Central memory CD8-positive, alpha-beta T cell (primary cell): ENCODE results near the gene KCTD3.

Source experiments
- ATAC-seq: fragments of 150-1000 bp; cut with Tn5 transposase; replicated peaks from 2 replicates; pipeline ENCODE4 v1.10.0; 2022; ENCODE audit warnings: mild to moderate bottlenecking, moderate FRiP score, moderate number of reproducible peaks; ENCODE audit not compliant: poor library complexity, severe bottlenecking; ENCODE audit errors: extremely low read depth
- DNase-seq, 2 donors: peaks; one replicate each; pipeline ENCODE4 v3.0.0; 2021; ENCODE audit warnings: low spot score in 2 of 2
- H3K27ac Mint-ChIP-seq: one replicate; pipeline ENCODE4 v1.8.0; 2022; ENCODE audit warnings: low read depth, mild to moderate bottlenecking, moderate library complexity, mixed read lengths
- H3K27me3 Mint-ChIP-seq: one replicate; pipeline ENCODE4 v1.8.0; 2022; ENCODE audit warnings: mixed read lengths
- H3K36me3 Mint-ChIP-seq: one replicate; pipeline ENCODE4 v1.8.0; 2022; ENCODE audit warnings: mild to moderate bottlenecking, moderate library complexity, mixed read lengths; ENCODE audit not compliant: insufficient read depth
- H3K4me1 Mint-ChIP-seq: one replicate; pipeline ENCODE4 v1.8.0; 2022; ENCODE audit warnings: mixed read lengths
- H3K4me3 Mint-ChIP-seq: one replicate; pipeline ENCODE4 v1.8.0; 2022; ENCODE audit warnings: mild to moderate bottlenecking, moderate library complexity, mixed read lengths
- H3K9me3 Mint-ChIP-seq: one replicate; pipeline ENCODE4 v1.8.0; 2022; ENCODE audit warnings: mixed read lengths

The KCTD3 gene

GRCh38 chr1:215566556-215567490, at the start of gene KCTD3:
KCTD3 (plus strand) TSS chr1:215567304; CDS start chr1:215567686, 382 bp downstream.
- H3K27me3 Mint-ChIP-seq: peaks cover 19% of the 10 kb centered on the region
- H3K4me3 Mint-ChIP-seq: peak within 1 kb of the TSS; percentile 84
- ATAC-seq (peak; percentile 22), DNase-seq (no peak)
- peak within 1 kb of the TSS; percentile 61 for H3K27ac Mint-ChIP-seq
- H3K4me1 Mint-ChIP-seq: peaks cover 22% of the 10 kb centered on the region
- H3K9me3 Mint-ChIP-seq: peaks cover under 1% of the 10 kb centered on the region
- no peaks in the 10 kb centered on the region for H3K36me3 Mint-ChIP-seq

DNA sequence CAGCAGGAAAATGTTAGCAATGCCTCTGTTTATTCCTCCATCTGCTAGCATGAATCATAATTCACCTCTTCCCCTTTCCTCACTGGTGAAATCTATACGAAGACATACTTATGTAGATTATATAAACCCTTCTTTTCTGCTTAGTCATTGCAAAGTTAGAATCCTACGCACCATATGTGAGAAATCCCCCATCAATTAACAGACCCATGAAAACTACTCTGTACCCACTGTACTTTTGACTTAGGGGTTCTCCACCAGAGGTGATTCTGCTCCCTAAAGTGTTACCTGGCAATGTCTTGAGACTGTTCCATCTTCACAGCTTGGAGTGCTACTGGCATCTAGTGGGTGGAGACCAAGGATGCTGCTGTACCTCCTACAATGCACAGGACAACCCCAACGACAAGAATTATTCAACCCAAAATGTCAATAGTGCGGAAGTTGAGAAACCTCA, 49.6 kb upstream of the KCTD3 start:
- DNase-seq (no peak), ATAC-seq (no peak)
- Mint-ChIP-seq H3K4me1 (no peaks in the 10 kb centered on the region), H3K36me3 (no peaks in the 10 kb centered on the region), H3K27ac (no peak overlapping the region), H3K27me3 (no peaks in the 10 kb centered on the region), H3K9me3 (no peaks in the 10 kb centered on the region), H3K4me3 (no peak overlapping the region)

DNA sequence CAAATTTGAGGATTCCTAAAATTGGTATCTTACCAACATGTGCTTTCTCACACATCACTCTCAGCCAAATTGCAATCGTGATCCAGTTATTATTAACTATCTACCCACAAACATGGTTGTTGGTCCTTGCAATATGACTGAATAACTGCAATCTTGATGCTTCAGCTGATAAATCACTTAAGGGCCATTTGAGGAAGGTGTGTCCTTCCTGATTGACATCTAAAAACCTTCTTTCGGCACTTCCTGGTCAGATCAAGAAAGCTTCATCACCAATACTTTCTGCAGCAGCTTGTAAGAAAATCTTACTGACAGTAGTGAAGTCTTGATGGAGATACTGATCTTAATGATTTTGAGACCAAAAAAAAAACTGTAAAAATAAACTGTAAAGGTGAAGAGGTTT, 48.5 kb upstream of the KCTD3 start:
- Mint-ChIP-seq H3K9me3 (no peaks in the 10 kb centered on the region), H3K27ac (no peak overlapping the region), H3K27me3 (no peaks in the 10 kb centered on the region), H3K4me1 (no peaks in the 10 kb centered on the region), H3K36me3 (no peaks in the 10 kb centered on the region), H3K4me3 (no peak overlapping the region)
- ATAC-seq: no peak
- no peak for DNase-seq

DNA sequence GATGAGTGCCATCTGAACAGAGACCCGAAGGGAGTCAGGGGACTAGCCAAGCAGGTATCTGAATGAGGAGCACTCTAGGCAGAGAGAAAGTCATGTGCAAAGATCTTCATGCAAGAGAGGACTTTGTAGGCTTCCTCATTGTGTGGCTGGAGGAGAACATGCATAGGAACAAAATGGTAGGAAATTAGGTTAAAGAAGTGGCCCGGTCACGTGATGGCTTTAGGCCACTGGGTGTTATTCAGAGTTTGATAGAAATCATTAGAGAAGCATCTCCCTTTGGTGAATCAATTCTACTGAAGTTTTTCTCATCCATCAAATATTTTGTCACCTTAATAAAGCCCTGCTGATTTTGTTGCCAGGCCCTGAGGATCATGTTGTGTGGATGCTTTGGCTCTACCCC, 45.8 kb upstream of the KCTD3 start:
- H3K4me1 Mint-ChIP-seq: no peaks in the 10 kb centered on the region
- H3K36me3 Mint-ChIP-seq: no peaks in the 10 kb centered on the region
- DNase-seq: no peak
- H3K27ac Mint-ChIP-seq: no peak overlapping the region
- no peaks in the 10 kb centered on the region for H3K9me3 Mint-ChIP-seq
- no peak for ATAC-seq
- no peak overlapping the region for H3K4me3 Mint-ChIP-seq
- no peaks in the 10 kb centered on the region for H3K27me3 Mint-ChIP-seq

DNA sequence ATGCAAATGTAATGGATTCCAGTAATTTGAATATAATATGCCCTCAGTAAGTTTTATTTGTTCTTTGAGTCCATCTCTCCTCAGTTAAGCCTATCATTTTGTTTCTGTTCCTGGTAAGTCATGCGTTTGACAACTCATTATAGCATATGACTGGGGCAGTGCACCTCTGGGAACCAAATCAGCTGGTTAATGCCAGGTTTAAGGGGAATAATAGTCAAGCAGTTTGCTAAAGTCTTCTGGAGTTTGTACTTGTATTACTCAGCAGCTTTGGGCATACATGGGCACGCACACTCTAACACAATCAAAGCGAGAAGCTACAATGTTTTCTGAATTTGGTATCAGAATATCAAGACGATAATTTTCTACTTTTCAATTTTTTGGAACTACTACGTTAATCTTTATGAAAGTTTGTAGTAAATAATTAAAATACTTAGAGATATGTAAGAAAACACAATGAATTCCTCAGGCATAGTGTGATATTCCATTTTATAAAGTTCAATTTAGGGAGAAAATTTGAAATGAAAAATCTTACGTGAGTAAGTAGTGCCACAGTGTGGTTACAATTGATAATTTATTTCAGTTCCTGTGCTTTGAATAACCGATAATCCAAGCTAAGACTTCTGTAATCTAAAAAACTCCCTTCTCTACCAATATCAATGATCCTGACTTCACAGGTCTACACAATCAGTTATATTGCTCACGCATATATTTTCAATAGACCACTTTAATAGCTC, 43.8 kb upstream of the KCTD3 start:
- ATAC-seq (no peak), DNase-seq (no peak)
- H3K27me3 Mint-ChIP-seq: no peaks in the 10 kb centered on the region
- H3K4me3 Mint-ChIP-seq: no peak overlapping the region
- H3K9me3 Mint-ChIP-seq: no peaks in the 10 kb centered on the region
- no peaks in the 10 kb centered on the region for H3K36me3 Mint-ChIP-seq
- no peak overlapping the region for H3K27ac Mint-ChIP-seq
- no peaks in the 10 kb centered on the region for H3K4me1 Mint-ChIP-seq

- H3K4me3 Mint-ChIP-seq: no peak overlapping the region
- H3K9me3 Mint-ChIP-seq: no peaks in the 10 kb centered on the region
- H3K4me1 Mint-ChIP-seq: no peaks in the 10 kb centered on the region
- DNase-seq (no peak), ATAC-seq (no peak)
- H3K27me3 Mint-ChIP-seq: no peaks in the 10 kb centered on the region
- H3K36me3 Mint-ChIP-seq: no peaks in the 10 kb centered on the region
- H3K27ac Mint-ChIP-seq: no peak overlapping the region
Measured at GRCh38 chr1:215523906-215524305, 43.2 kb upstream of the KCTD3 start.

GRCh38 chr1:215526147-215526845, 40.8 kb upstream of the KCTD3 start:
- no peaks in the 10 kb centered on the region for H3K4me1 Mint-ChIP-seq
- DNase-seq: no peak
- H3K4me3 Mint-ChIP-seq: no peak overlapping the region
- no peaks in the 10 kb centered on the region for H3K36me3 Mint-ChIP-seq
- no peaks in the 10 kb centered on the region for H3K9me3 Mint-ChIP-seq
- no peaks in the 10 kb centered on the region for H3K27me3 Mint-ChIP-seq
- peak; percentile 32 for ATAC-seq
- H3K27ac Mint-ChIP-seq: no peak overlapping the region

DNA sequence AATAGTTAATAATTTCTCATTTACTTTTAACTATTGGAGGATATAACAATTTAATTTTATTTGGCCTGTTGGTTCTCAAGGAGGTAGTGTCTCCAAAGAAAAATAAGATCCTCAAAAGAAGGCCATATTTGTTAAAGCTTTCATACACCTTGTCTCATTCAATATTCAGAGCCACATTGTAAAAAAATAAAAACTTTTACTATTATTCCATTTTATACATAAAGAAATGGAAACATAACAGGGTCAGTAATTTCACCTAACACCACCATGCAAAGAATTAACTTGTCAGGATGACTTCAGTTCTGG, 40.3 kb upstream of the KCTD3 start:
- Mint-ChIP-seq H3K27me3 (no peaks in the 10 kb centered on the region), H3K4me1 (no peaks in the 10 kb centered on the region), H3K27ac (no peak overlapping the region), H3K36me3 (no peaks in the 10 kb centered on the region), H3K4me3 (no peak overlapping the region), H3K9me3 (no peaks in the 10 kb centered on the region)
- DNase-seq: no peak
- no peak for ATAC-seq

GRCh38 chr1:215529111-215529510, 38.0 kb upstream of the KCTD3 start:
- no peaks in the 10 kb centered on the region for H3K36me3 Mint-ChIP-seq
- H3K27me3 Mint-ChIP-seq: no peaks in the 10 kb centered on the region
- no peaks in the 10 kb centered on the region for H3K9me3 Mint-ChIP-seq
- H3K27ac Mint-ChIP-seq: no peak overlapping the region
- ATAC-seq (no peak), DNase-seq (no peak)
- H3K4me3 Mint-ChIP-seq: no peak overlapping the region
- no peaks in the 10 kb centered on the region for H3K4me1 Mint-ChIP-seq

GRCh38 chr1:215529571-215529970, 37.5 kb upstream of the KCTD3 start:
- H3K4me3 Mint-ChIP-seq: no peak overlapping the region

GRCh38 chr1:215530401-215530984, 36.6 kb upstream of the KCTD3 start:
- H3K36me3 Mint-ChIP-seq: no peaks in the 10 kb centered on the region
- no peak overlapping the region for H3K27ac Mint-ChIP-seq
- H3K9me3 Mint-ChIP-seq: no peaks in the 10 kb centered on the region
- H3K27me3 Mint-ChIP-seq: no peaks in the 10 kb centered on the region
- DNase-seq (no peak), ATAC-seq (no peak)
- H3K4me3 Mint-ChIP-seq: no peak overlapping the region
- H3K4me1 Mint-ChIP-seq: no peaks in the 10 kb centered on the region

More at GRCh38 chr1:215529571-215529970, 37.5 kb upstream of the KCTD3 start:
- Mint-ChIP-seq H3K27me3 (no peaks in the 10 kb centered on the region), H3K27ac (no peak overlapping the region), H3K36me3 (no peaks in the 10 kb centered on the region), H3K9me3 (no peaks in the 10 kb centered on the region), H3K4me1 (no peaks in the 10 kb centered on the region)
- no peak for ATAC-seq
- no peak for DNase-seq

GRCh38 chr1:215539803-215540570, 27.1 kb upstream of the KCTD3 start:
- Mint-ChIP-seq H3K4me3 (no peak overlapping the region), H3K4me1 (no peaks in the 10 kb centered on the region), H3K27ac (no peak overlapping the region), H3K27me3 (no peaks in the 10 kb centered on the region), H3K36me3 (peaks cover 2% of the 10 kb centered on the region), H3K9me3 (peaks cover 5% of the 10 kb centered on the region)
- ATAC-seq (no peak), DNase-seq (no peak)
